Measurements from ENCODE around the gene CALML4. TPM values are rescaled to one million over a fixed set of nuclear protein-coding genes. Genes with fewer than 3 reads are reported as not detected.

The CALML4 gene
- polyA plus RNA-seq, 1 donor (not counting 4 experiments of a cell fraction or from before 2014, with no cell fraction given) = 7.0 TPM

- FAIRE-seq (no peak), DNase-seq (ENCODE audit: low read depth, low spot score) (no peak)
- no peak for TF ChIP-seq EZH2 (IDR thresholded peaks at IDR 0.05; ENCODE audit: low read length)
- no peak for TF ChIP-seq CTCF (optimal IDR thresholded peaks at IDR 0.05 in 1 of 3, IDR thresholded peaks at IDR 0.05 in 1 of 3, conservative IDR thresholded peaks at IDR 0.05 in 1 of 3; ENCODE audit: extremely low read depth in 1 of 3, insufficient read depth in 2 of 3, low read length in 3 of 3)
- H3K4me1 ChIP-seq (ENCODE audit: control insufficient read depth, extremely low read depth, insufficient read depth, low read length) = peaks cover 8% of the 10 kb centered on the region
- H3K4me2 ChIP-seq (ENCODE audit: control insufficient read depth, extremely low read depth, insufficient read depth, low read depth, low read length) = no peak overlapping the region
- H2AFZ ChIP-seq (ENCODE audit: control insufficient read depth, low read length) = no peak overlapping the region
- peaks cover 3 to 9% of the 10 kb centered on the region in 2 experiments for H3K36me3 ChIP-seq (ENCODE audit: control insufficient read depth in 2 of 2, extremely low read depth in 1 of 2, insufficient read depth in 2 of 2, low read length in 2 of 2)
- dilution Hi-C loops (cut with MboI; ENCODE audit: extremely low pct_ligation_motif_present, low sequenced_read_pairs) = no loop called here
- no peaks in the 10 kb centered on the region for H3K79me2 ChIP-seq (ENCODE audit: control insufficient read depth, insufficient read depth, low read length)
- H3K9me1 ChIP-seq (ENCODE audit: control insufficient read depth, extremely low read depth, insufficient read depth, low read length) = no peaks in the 10 kb centered on the region
- no peak overlapping the region for H3K27ac ChIP-seq (ENCODE audit: control insufficient read depth, insufficient read depth, low read length)
- no peak overlapping the region for H3K4me3 ChIP-seq (ENCODE audit: control insufficient read depth in 2 of 3, extremely low read depth in 1 of 3, insufficient read depth in 2 of 3, low read depth in 1 of 3, low read length in 3 of 3)
- no peaks in the 10 kb centered on the region for H4K20me1 ChIP-seq (ENCODE audit: control insufficient read depth, extremely low read depth, insufficient read depth, low read length)
- no peaks in the 10 kb centered on the region for H3K27me3 ChIP-seq (ENCODE audit: control insufficient read depth, extremely low read depth, insufficient read depth, low read length)
- no peaks in the 10 kb centered on the region for H3K9me3 ChIP-seq (ENCODE audit: control insufficient read depth, low read depth, low read length)
- no peak overlapping the region for H3K9ac ChIP-seq (ENCODE audit: control insufficient read depth, extremely low read depth, insufficient read depth, low read length)
Observed at GRCh38 chr15:68152342-68152741, 52.8 kb downstream of the CALML4 start.

- Histone ChIP-seq H3K9me1 (ENCODE audit: control insufficient read depth, extremely low read depth, insufficient read depth, low read length) (no peaks in the 10 kb centered on the region), H3K4me1 (ENCODE audit: control insufficient read depth, extremely low read depth, insufficient read depth, low read length) (peaks cover 8% of the 10 kb centered on the region), H3K4me3 (ENCODE audit: control insufficient read depth in 2 of 3, extremely low read depth in 1 of 3, insufficient read depth in 2 of 3, low read depth in 1 of 3, low read length in 3 of 3) (no peak overlapping the region), H3K9me3 (ENCODE audit: control insufficient read depth, low read depth, low read length) (no peaks in the 10 kb centered on the region), H3K27ac (ENCODE audit: control insufficient read depth, insufficient read depth, low read length) (no peak overlapping the region), H3K27me3 (ENCODE audit: control insufficient read depth, extremely low read depth, insufficient read depth, low read length) (no peaks in the 10 kb centered on the region), H3K4me2 (ENCODE audit: control insufficient read depth, extremely low read depth, insufficient read depth, low read depth, low read length) (no peak overlapping the region), H3K79me2 (ENCODE audit: control insufficient read depth, insufficient read depth, low read length) (no peaks in the 10 kb centered on the region), H4K20me1 (ENCODE audit: control insufficient read depth, extremely low read depth, insufficient read depth, low read length) (no peaks in the 10 kb centered on the region), H3K9ac (ENCODE audit: control insufficient read depth, extremely low read depth, insufficient read depth, low read length) (no peak overlapping the region), H2AFZ (ENCODE audit: control insufficient read depth, low read length) (no peak overlapping the region), H3K36me3 (ENCODE audit: control insufficient read depth in 2 of 2, extremely low read depth in 1 of 2, insufficient read depth in 2 of 2, low read length in 2 of 2) (peaks cover 3 to 6% of the 10 kb centered on the region in 2 experiments)
- DNase-seq (ENCODE audit: low read depth, low spot score) (no peak), FAIRE-seq (no peak)
- TF ChIP-seq CTCF (optimal IDR thresholded peaks at IDR 0.05 in 1 of 3, IDR thresholded peaks at IDR 0.05 in 1 of 3, conservative IDR thresholded peaks at IDR 0.05 in 1 of 3; ENCODE audit: extremely low read depth in 1 of 3, insufficient read depth in 2 of 3, low read length in 3 of 3) = no peak
- no peak for TF ChIP-seq EZH2 (IDR thresholded peaks at IDR 0.05; ENCODE audit: low read length)
- dilution Hi-C loops (cut with MboI; ENCODE audit: extremely low pct_ligation_motif_present, low sequenced_read_pairs) = no loop called here
Observed at GRCh38 chr15:68151277-68151676, 53.9 kb downstream of the CALML4 start.

Measured in keratinocyte (primary cell).